Prostate gland (tissue), 2 donors: ENCODE results near the gene GAB1.

Source experiments
- POLR2A ChIP-seq: fragments of 450-650 bp; IDR thresholded peaks from one replicate; pipeline ENCODE4 v1.6.1; 2016; ENCODE audit warnings: antibody characterized with exemption, mild to moderate bottlenecking
- TF ChIP-seq, protein P1 (sequence below), 4 experiments: fragments of 200-600 bp in 2 of 4; fragments of 450-650 bp in 2 of 4; sonication (generic) in 2 of 4; IDR thresholded peaks; 1 replicate in 3 of 4; 2 replicates in 1 of 4; pipeline ENCODE4 v1.5.1; 2016 to 2019; ENCODE audit warnings: antibody characterized with exemption in 4 of 4, mild to moderate bottlenecking in 2 of 4, moderate library complexity in 2 of 4

DNA sequence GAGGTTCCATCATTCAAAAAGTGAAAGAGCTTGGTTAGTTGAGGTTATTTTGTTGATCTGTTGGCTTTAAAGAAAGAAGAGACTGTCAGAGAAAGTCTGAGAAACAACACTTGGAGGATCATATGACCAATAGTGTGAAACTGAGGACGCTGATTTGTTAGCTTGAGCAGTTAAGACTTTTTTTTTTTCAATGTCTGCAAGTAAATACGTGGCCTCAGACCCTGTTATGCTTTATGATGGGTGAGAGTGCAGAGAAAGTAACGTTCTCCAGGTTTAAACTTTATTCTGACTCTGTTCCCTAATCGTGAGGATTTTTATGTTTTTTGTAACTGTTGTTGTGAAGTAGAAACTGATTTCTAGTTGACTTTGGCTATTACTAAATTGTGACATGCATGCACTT, 45.9 kb downstream of the GAB1 start:
- TF ChIP-seq, protein P1, sequence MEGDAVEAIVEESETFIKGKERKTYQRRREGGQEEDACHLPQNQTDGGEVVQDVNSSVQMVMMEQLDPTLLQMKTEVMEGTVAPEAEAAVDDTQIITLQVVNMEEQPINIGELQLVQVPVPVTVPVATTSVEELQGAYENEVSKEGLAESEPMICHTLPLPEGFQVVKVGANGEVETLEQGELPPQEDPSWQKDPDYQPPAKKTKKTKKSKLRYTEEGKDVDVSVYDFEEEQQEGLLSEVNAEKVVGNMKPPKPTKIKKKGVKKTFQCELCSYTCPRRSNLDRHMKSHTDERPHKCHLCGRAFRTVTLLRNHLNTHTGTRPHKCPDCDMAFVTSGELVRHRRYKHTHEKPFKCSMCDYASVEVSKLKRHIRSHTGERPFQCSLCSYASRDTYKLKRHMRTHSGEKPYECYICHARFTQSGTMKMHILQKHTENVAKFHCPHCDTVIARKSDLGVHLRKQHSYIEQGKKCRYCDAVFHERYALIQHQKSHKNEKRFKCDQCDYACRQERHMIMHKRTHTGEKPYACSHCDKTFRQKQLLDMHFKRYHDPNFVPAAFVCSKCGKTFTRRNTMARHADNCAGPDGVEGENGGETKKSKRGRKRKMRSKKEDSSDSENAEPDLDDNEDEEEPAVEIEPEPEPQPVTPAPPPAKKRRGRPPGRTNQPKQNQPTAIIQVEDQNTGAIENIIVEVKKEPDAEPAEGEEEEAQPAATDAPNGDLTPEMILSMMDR (IDR thresholded peaks at IDR 0.05), result no peak
- TF ChIP-seq POLR2A, result no peak
